Body of pancreas (tissue), 4 donors: ENCODE results near the gene TRIM47.

Source experiments
- CTCF ChIP-seq, 7 experiments: fragments of 450-650 bp in 4 of 7; fragments of 200-600 bp in 3 of 7; sonication (generic) in 3 of 7; IDR thresholded peaks; one replicate each; pipeline ENCODE4 v1.5.1; 2016 to 2019; ENCODE audit warnings: antibody characterized with exemption in 7 of 7
- POLR2A ChIP-seq, 3 donors: fragments of 450-650 bp; IDR thresholded peaks; one replicate each; pipeline ENCODE4 v1.6.1; 2016; ENCODE audit warnings: antibody characterized with exemption in 3 of 3, mild to moderate bottlenecking in 2 of 3

- TF ChIP-seq POLR2A (IDR thresholded peaks at IDR 0.05) (no peak), CTCF (IDR thresholded peaks at IDR 0.05) (no peak)
Measured at GRCh38 chr17:75888484-75888883, 10.1 kb upstream of the TRIM47 start.
